Measurements from ENCODE around the gene SSBP3. TPM values are rescaled to one million over a fixed set of nuclear protein-coding genes. Genes with fewer than 3 reads are reported as not detected.

SSBP3 gene
- total RNA-seq, 4 donors from 2014 or later, result 17.1 to 25.4 (median 21.5) TPM

DNA sequence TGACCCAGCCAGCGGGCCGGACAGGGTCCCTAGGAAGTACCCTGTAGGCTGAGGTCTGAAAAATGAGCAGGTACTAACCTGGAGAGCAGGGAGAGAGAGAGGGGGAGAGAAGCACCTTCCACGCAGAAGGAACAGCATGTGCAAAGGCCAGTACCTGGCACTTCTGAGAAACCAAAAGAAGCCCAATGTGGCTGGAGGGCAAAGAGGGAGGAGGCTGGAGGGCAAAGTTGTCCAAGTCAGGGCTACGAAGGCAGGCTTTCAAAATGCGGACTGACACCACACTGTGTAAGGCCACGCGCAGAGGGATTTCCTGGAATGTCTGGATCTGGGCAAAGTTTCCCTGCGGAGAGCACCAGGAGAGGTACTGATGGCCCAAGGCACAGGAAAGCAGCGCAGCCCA lies 64.4 kb downstream of the SSBP3 start:
- no peak for TF ChIP-seq POLR2A (IDR thresholded peaks at IDR 0.05)
- TF ChIP-seq, protein P1, sequence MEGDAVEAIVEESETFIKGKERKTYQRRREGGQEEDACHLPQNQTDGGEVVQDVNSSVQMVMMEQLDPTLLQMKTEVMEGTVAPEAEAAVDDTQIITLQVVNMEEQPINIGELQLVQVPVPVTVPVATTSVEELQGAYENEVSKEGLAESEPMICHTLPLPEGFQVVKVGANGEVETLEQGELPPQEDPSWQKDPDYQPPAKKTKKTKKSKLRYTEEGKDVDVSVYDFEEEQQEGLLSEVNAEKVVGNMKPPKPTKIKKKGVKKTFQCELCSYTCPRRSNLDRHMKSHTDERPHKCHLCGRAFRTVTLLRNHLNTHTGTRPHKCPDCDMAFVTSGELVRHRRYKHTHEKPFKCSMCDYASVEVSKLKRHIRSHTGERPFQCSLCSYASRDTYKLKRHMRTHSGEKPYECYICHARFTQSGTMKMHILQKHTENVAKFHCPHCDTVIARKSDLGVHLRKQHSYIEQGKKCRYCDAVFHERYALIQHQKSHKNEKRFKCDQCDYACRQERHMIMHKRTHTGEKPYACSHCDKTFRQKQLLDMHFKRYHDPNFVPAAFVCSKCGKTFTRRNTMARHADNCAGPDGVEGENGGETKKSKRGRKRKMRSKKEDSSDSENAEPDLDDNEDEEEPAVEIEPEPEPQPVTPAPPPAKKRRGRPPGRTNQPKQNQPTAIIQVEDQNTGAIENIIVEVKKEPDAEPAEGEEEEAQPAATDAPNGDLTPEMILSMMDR (IDR thresholded peaks at IDR 0.05), result no peak
- 88 to 95% methylated on average over 7 to 9 of the region's 9 CpGs for WGBS, 2 donors
- Histone ChIP-seq H3K4me1 (peaks cover under 1 to 52% (median 10%) of the 10 kb centered on the region in 3 donors), H3K27me3 (no peaks in the 10 kb centered on the region), H3K4me3 (no peak overlapping the region), H3K9me3 (no peaks in the 10 kb centered on the region), H3K27ac (no peak overlapping the region), H3K36me3 (peaks cover 0 to 12% (median 0%) of the 10 kb centered on the region in 3 donors)
- DNase-seq, result no peak
- intact Hi-C loops (cut with DNase I), result no loop called here

- intact Hi-C loops (cut with DNase I), result no loop called here
- no peak overlapping the region for H3K4me3 ChIP-seq
- H3K9me3 ChIP-seq, result no peaks in the 10 kb centered on the region
- 38 to 55% methylated on average over 2 to 5 of the region's 5 CpGs for WGBS, 2 donors
- H3K27me3 ChIP-seq, result no peaks in the 10 kb centered on the region
- no peak for DNase-seq
- peaks cover 10 to 61% (median 18%) of the 10 kb centered on the region in 3 donors for H3K4me1 ChIP-seq
- peaks cover 0 to 12% (median 0%) of the 10 kb centered on the region in 3 donors for H3K36me3 ChIP-seq
- peak overlapping the region in 2 of 4 donors; percentile 10 to 22 for H3K27ac ChIP-seq
- TF ChIP-seq, protein P1 (IDR thresholded peaks at IDR 0.05), result no peak
- no peak for TF ChIP-seq POLR2A (IDR thresholded peaks at IDR 0.05)
Observed at GRCh38 chr1:54340878-54341277, 65.3 kb downstream of the SSBP3 start.

DNA sequence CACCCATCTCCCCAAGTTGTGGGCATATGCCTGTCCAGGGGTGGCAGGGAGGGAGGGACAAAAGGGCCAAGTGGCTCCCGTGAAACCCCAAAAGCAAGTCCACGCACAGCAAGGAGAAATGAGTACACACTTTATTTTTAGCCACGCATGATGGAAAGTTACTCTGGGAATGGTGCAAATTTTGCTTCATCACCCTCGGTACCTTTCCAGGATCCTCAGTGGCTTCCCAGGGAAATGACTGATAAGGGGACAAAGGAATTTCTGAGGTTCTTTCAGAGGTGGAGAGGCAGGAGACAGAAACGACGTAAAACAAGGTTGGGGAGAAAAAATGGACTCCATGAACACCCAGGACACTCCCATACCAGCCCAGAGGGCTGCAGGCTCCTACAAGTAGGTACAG lies 65.8 kb downstream of the SSBP3 start:
- Histone ChIP-seq H3K36me3 (peaks cover 0 to 12% (median 0%) of the 10 kb centered on the region in 3 donors), H3K27me3 (no peaks in the 10 kb centered on the region), H3K4me1 (peaks cover 14 to 65% (median 20%) of the 10 kb centered on the region in 3 donors), H3K9me3 (no peaks in the 10 kb centered on the region), H3K4me3 (no peak overlapping the region), H3K27ac (peak overlapping the region in 2 of 4 donors; percentile 10 to 22)
- 58 to 62% methylated on average over 4 to 6 of the region's 6 CpGs for WGBS, 2 donors
- intact Hi-C loops (cut with DNase I), result no loop called here
- no peak for TF ChIP-seq POLR2A (IDR thresholded peaks at IDR 0.05)
- TF ChIP-seq, protein P1 (IDR thresholded peaks at IDR 0.05), result no peak
- DNase-seq, result no peak

GRCh38 chr1:54339126-54339525 lies 67.1 kb downstream of the SSBP3 start:
- Histone ChIP-seq H3K27me3 (no peaks in the 10 kb centered on the region), H3K4me1 (peaks cover 22 to 78% (median 27%) of the 10 kb centered on the region in 3 donors), H3K36me3 (no peaks in the 10 kb centered on the region), H3K4me3 (no peak overlapping the region), H3K9me3 (no peaks in the 10 kb centered on the region), H3K27ac (no peak overlapping the region)
- TF ChIP-seq POLR2A (IDR thresholded peaks at IDR 0.05), result no peak
- TF ChIP-seq, protein P1 (IDR thresholded peaks at IDR 0.05), result no peak
- DNase-seq, result no peak
- WGBS, 2 donors, result 88 to 97% methylated on average over 1 to 2 of the region's 2 CpGs
- intact Hi-C loops (cut with DNase I), result no loop called here

DNA sequence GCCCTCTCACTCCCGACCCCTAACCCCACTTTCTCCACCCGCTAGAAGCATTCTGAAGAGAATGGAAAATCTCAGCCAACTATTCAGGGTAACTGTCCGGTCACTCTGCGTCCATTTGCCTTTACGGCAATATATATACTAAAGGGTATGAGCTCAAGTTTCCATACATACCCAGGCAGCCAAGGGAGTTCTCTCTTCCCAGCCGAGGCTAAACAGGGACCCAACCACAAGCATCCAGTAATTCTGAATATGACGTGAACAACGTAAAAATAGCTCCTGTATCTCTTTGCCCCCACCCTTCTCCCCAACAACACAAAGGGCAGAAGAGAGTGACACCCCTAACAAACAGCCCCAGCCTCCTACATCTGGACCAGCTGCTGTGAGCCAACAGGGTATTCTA lies 67.7 kb downstream of the SSBP3 start:
- H3K9me3 ChIP-seq, result no peaks in the 10 kb centered on the region
- intact Hi-C loops (cut with DNase I), result no loop called here
- WGBS, 2 donors, result 77 to 86% methylated on average over 8 of the region's 8 CpGs
- H3K4me1 ChIP-seq, result peaks cover 22 to 84% (median 34%) of the 10 kb centered on the region in 3 donors
- no peaks in the 10 kb centered on the region for H3K36me3 ChIP-seq
- H3K27me3 ChIP-seq, result no peaks in the 10 kb centered on the region
- no peak overlapping the region for H3K4me3 ChIP-seq
- no peak for DNase-seq
- TF ChIP-seq, protein P1 (IDR thresholded peaks at IDR 0.05), result no peak
- TF ChIP-seq POLR2A (IDR thresholded peaks at IDR 0.05), result no peak
- H3K27ac ChIP-seq, result no peak overlapping the region
